NCI-H146 (cell line): Measurements from ENCODE around the gene U2AF1L4.
A peak's percentile ranks its signal among the peaks of the same experiment; 100 is the strongest.

ENCODE experiments used
- DNase-seq: peaks from one replicate; lab custom pipeline; 2025; lab: John Stamatoyannopoulos, UW

Gene U2AF1L4

DNA sequence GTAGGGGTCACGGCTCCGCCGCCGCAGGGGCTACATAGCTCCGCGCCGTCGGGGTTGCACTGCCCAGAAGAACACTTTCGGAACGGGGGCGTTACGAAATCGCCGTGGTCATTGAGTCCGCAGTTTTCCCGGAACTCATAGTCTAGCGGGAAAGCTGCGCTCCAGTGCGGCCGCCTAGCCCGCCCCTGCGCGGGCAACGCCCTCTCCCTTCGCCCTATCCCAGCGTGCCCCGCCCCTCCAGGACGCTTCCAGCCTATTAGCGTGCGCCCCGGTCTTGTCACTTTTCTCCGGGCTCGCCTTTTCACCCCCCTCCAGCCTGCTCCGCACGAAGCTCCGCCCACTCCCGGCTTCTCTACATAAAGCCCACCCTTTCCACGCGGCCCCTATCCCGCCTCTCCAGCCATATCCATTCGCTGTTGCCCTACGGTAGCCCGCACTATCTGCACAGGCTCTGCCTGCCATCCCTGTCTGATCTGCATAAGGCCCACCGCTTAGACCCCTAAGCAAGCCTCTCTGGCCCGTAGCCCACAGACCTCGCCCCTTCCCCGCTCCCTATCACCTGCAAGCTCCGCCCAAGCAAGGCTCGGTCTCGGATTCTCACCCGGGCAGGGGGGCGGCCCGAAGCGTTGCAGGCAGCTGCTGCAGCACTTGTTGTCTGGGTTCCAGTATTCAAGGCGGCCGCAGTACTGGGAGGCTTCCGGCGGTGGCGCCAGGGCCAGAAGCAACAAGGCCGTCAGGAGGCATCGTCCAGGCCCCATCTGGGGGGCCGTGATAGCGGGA lies 4.6 kb downstream of the U2AF1L4 start:
- peak; percentile 99 for DNase-seq

DNA sequence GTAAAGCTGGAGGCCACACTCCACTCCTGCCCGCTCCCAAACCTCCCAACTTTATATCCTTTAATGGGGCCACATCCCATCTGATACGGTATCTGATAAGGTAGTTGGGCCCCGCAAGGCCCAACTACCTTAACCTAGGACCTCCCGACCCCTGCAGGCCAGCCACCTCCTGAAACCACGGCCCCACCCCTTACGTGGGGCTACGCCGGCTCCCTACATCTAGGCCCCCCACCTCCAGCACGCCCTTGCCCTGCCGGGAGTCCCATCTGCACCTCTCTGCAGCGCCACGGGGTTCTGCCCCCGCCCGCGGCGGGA lies 5.2 kb downstream of the U2AF1L4 start:
- DNase-seq, result no peak

DNA sequence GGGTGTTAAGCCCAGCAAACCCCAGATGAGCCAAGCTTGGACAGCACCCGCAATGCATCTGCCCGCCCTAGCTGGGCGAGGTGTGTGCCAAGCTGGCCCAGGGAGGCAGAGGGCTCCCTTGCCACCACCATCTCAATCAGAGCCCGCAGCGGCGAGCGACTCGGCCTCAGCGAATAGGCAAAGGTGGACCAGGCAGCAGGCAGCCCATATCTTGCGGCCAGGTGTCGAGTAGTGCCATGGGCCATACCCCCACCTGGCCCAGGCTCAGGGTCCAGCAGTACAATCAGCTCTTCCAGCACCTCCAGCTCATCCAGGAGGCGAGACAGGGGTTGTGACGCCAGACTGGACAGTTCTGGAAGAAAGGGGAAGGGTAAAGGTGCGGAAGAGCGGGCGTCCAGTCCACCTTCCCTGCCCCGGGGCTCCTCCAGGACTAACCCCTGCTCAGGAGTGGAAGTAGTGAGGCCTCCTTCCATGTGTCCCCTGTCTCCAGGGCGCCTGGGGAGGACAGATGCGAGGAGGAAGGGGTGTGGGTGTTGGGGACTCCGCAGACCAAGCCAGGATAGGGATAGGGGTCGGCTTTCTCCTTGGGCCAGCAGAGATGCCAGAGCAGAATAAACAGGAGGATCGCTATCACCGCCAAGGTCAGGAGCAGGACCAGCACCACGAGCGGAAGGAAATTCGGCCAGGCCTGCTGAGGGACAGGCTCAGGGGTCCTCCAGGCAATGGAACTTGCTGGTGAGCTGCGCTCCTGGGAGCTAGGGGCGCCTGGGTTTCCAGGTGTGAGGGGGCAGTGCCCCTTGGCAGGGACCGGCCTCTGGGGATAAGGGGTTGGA lies 5.7 kb downstream of the U2AF1L4 start:
- DNase-seq, result no peak

GRCh38 chr19:35738887-35739229 lies 6.4 kb downstream of the U2AF1L4 start:
- DNase-seq, result no peak

DNA sequence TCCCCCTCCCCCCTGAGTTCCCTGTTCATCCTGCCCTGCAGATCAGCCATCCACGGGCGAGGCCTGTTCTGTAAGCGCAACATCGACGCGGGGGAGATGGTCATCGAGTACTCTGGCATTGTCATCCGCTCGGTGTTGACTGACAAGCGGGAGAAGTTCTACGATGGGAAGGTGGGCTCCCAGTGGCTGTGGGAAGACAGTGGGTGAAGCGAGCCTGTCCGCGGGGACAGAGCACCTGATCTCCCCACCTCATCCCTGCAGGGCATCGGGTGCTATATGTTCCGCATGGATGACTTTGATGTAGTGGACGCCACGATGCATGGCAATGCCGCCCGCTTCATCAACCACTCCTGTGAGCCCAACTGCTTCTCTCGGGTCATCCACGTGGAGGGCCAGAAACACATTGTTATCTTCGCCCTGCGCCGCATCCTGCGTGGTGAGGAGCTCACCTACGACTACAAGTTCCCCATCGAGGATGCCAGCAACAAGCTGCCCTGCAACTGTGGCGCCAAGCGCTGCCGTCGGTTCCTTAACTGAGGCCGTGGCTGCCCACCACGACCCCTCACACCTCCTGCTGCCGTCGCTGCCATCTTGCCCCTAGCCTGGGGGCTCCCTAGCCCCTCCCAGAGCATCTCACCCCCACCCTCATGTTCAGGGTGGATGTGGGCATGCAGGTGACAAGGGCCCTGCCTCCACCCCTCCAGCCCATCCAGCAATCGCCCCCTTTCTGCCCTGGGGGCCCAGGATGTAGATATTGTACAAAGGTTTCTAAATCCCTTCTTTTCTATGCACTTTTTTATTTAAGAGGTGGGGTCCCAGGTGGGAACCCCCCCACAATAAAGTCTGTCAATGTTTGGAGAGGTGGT lies 7.0 kb downstream of the U2AF1L4 start:
- no peak for DNase-seq

- DNase-seq, result no peak
Observed at GRCh38 chr19:35736913-35737886, 8.0 kb downstream of the U2AF1L4 start.

DNA sequence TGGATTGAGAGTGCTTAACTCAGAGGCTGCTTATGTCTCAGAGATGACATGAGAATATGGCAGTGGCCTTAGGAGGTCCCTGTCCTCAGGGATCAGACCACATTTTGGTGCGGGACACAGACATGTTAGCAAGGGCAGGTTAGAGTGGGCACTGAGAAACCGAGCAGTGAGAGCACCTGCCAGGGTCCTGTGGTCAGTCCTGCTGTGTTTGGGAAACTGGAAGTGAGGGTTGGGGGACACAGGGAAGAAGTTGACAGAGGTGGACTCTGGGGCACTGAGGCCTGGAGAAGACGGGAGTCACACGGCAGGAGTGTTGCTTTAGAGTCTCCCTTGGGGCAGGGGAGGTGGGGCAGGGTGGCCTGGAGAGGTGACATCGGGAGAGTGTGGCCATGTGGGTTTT lies 10.3 kb downstream of the U2AF1L4 start:
- no peak for DNase-seq

GRCh38 chr19:35734273-35734672 lies 10.9 kb downstream of the U2AF1L4 start:
- no peak for DNase-seq

DNA sequence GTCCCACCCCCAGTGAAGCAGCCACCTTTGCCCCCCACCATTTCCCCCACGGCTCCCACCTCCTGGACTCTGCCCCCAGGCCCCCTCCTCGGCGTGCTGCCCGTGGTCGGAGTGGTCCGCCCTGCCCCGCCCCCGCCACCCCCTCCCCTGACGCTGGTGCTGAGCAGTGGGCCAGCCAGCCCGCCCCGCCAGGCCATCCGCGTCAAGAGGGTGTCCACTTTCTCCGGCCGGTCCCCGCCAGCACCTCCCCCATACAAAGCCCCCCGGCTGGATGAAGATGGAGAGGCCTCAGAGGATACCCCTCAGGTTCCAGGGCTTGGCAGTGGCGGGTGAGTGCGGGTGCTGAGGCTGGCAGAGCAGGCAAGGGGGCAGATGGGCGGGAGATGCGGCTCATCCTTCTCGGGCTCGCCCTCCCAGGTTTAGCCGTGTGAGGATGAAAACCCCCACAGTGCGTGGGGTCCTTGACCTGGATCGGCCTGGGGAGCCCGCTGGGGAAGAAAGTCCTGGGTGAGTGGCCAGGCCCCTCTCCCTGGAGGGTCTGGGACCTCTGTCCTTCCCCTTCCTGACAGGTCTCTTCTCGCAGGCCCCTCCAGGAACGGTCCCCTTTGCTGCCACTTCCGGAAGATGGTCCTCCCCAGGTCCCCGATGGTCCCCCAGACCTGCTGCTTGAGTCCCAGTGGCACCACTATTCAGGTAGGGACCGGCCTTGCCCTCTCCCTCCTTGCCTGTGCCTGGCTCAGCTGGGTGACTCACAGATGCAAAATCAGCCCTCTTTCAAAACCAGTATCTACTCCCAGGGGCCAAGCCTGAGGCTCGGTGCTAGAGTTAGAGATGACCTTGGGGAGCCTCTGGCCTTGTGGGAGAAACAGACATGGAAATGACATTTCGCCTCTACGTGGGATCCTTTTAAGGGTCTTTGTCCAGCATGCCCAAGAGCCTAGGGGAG lies 11.8 kb downstream of the U2AF1L4 start:
- no peak for DNase-seq

DNA sequence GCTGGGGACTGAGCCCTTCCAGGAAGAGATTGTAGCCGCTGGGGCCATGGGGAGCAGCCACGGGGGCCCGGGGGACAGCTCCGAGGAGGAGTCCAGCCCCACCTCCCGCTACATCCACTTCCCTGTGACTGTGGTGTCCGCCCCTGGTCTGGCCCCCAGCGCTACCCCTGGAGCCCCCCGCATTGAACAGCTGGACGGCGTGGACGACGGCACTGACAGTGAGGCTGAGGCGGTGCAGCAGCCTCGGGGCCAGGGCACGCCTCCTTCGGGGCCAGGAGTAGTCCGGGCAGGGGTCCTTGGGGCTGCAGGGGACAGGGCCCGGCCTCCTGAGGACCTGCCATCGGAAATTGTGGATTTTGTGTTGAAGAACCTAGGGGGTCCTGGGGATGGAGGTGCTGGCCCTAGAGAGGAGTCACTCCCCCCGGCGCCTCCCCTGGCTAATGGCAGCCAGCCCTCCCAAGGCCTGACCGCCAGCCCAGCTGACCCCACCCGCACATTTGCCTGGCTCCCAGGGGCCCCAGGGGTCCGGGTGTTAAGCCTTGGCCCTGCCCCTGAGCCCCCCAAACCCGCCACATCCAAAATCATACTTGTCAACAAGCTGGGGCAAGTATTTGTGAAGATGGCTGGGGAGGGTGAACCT lies 12.6 kb downstream of the U2AF1L4 start:
- no peak for DNase-seq

- DNase-seq, result no peak
Observed at GRCh38 chr19:35731779-35732405, 13.3 kb downstream of the U2AF1L4 start.

GRCh38 chr19:35731353-35731752 lies 13.9 kb downstream of the U2AF1L4 start:
- no peak for DNase-seq

DNA sequence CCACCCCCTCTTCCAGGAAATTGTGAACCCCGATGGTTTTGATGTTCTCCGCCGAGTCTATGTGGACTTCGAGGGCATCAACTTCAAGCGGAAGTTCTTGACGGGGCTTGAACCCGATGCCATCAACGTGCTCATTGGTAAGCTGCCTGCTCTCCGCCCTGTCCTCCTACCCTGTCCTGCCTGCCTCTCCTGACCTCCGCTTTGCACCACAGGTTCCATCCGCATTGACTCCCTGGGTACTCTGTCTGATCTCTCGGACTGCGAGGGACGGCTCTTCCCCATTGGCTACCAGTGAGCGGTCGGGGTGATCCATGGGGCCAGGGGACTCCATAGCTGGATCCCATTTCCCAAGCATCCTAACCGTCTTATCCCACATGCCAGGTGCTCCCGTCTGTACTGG lies 14.9 kb downstream of the U2AF1L4 start:
- no peak for DNase-seq

DNA sequence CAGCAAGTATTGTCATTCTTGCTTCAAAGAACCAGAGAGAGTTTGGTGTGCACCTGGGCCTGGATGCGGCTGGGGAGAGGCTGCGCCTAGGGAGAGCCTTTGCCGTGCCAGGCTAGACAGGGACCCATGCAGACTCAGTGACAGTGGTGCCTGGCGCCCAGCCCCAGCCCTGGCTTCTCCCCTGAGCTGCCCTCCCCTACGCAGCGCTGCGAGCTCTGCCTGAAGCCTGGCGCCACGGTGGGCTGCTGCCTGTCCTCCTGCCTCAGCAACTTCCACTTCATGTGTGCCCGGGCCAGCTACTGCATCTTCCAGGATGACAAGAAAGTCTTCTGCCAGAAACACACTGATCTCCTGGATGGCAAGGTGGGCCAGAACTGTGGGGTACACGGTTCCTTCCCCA lies 15.5 kb downstream of the U2AF1L4 start:
- no peak for DNase-seq

DNA sequence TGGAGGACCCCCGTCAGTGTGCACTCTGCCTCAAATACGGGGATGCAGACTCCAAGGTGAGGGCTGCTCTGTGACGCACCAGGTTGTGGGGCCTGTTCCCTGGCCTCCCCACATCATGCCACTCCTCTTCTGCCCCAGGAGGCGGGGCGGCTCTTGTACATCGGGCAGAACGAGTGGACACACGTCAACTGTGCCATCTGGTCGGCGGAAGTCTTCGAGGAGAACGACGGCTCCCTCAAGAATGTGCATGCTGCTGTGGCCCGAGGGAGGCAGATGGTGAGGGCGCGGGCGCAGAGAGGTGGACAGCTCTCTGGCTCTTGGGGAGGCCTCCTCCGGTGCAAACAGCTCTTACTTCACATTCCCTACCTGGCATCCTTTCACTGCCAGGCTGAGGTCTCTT lies 16.2 kb downstream of the U2AF1L4 start:
- DNase-seq, result no peak

- DNase-seq, result no peak
Observed at GRCh38 chr19:35727956-35728706, 17.1 kb downstream of the U2AF1L4 start.

DNA sequence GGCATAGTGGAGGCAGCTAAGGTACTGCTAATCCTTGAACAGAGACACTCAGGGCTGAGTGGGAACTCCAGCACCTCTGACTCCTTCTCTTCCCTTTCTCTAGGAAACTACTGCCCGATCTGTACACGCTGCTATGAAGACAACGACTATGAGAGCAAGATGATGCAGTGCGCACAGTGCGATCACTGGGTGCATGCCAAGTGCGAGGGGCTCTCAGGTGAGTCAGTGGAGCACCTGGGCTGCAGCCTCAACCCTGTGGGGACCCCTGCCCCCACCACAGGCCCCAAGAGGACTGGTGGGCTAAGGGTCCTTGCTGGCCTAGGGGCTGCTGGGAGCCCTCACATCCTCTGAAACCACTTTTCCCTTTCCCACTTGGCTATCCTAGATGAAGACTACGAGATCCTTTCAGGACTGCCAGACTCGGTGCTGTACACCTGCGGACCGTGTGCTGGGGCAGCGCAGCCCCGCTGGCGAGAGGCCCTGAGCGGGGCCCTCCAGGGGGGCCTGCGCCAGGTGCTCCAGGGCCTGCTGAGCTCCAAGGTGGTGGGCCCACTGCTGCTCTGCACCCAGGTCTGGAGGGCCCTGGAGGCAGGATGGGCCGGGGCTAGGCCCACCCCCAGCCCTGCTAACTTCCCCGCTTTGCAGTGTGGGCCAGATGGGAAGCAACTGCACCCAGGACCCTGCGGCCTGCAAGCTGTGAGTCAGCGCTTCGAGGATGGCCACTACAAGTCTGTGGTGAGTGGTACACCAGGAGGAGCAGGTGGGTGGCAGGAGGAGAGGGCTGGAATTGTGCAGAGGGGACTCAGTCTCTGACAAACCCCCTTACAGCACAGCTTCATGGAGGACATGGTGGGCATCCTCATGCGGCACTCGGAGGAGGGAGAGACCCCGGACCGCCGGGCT lies 17.9 kb downstream of the U2AF1L4 start:
- no peak for DNase-seq
